ENCODE measurements around the gene EHBP1L1. TPM values are rescaled to one million over a fixed set of nuclear protein-coding genes. Genes with fewer than 3 reads are reported as not detected.

Gene EHBP1L1
- total RNA-seq, 1 experiment from 2014 or later = 105 TPM

GRCh38 chr11:65571420-65571819 lies 4.4 kb upstream of the EHBP1L1 start:
- H3K9ac ChIP-seq (ENCODE audit: low read length) = peak overlapping the region; percentile 98
- RAD21 ChIA-PET (ENCODE audit: low non-redundant PET in 1 of 2, low total read pairs in 2 of 2, uncharacterized antibody in 2 of 2, unreplicated experiment in 2 of 2) = interaction anchor here (0.6 to 3.3 kb wide), 3 partner anchors 12 to 50 kb away, joined by 4 to 32 read pairs (median 6); no protein-coding TSS in a partner anchor
- peak overlapping the region; percentile 78 for H3K4me2 ChIP-seq (ENCODE audit: low read length)
- H3K36me3 ChIP-seq (ENCODE audit: control insufficient read depth in 1 of 2, insufficient read depth in 2 of 2, low read length in 2 of 2) = no peaks in the 10 kb centered on the region; a peak in 1 of 4 replicates
- peak overlapping the region; percentile 97 to 100 for H3K4me3 ChIP-seq (replicated peaks in 1 of 2; ENCODE audit: low read depth in 1 of 2, low read length in 2 of 2)
- peaks cover 62% of the 10 kb centered on the region for H3K79me2 ChIP-seq (ENCODE audit: insufficient read depth, low read length)
- POLR2A ChIA-PET = interaction anchor here (3.9 kb wide), 1 partner anchor 31 kb away, joined by 15 read pairs; no protein-coding TSS in a partner anchor
- peak overlapping the region; percentile 94 for H3K27ac ChIP-seq (ENCODE audit: low read depth, low read length)
- peaks cover 37 to 64% of the 10 kb centered on the region in 2 experiments for H3K4me1 ChIP-seq (ENCODE audit: control insufficient read depth in 1 of 2, insufficient read depth in 2 of 2, low read length in 2 of 2)
- CTCF ChIA-PET = interaction anchor here (0.7 to 4.5 kb wide), 4 partner anchors 17 to 30 kb away, joined by 3 to 89 read pairs (median 10); no protein-coding TSS in a partner anchor
- ATAC-seq (no peak), DNase-seq (ENCODE audit: low read depth, low spot score) (no peak)
- no TSS peak for BruUV-seq (replicated peaks)
- TF ChIP-seq SRF (IDR thresholded peaks at IDR 0.05; ENCODE audit: low read depth) (no peak), REST (IDR thresholded peaks at IDR 0.05; ENCODE audit: low read depth) (no peak), ZBTB33 (IDR thresholded peaks at IDR 0.05; ENCODE audit: extremely low read depth, insufficient replicate concordance, low read length) (no peak), CBX3 (IDR thresholded peaks at IDR 0.05; ENCODE audit: low read depth) (no peak), ZNF274 (IDR thresholded peaks at IDR 0.05; ENCODE audit: low read depth, low read length) (no peak), FOSL1 (IDR thresholded peaks at IDR 0.05; ENCODE audit: low read depth) (no peak), ELF1 (IDR thresholded peaks at IDR 0.05; ENCODE audit: borderline replicate concordance, low read depth) (no peak), YY1 (IDR thresholded peaks at IDR 0.05; ENCODE audit: extremely low read depth, insufficient replicate concordance, low read depth, low read length) (no peak), TCF7L2 (IDR thresholded peaks at IDR 0.05; ENCODE audit: borderline replicate concordance, extremely low read depth, insufficient read depth, insufficient read length) (no peak), RAD21 (IDR thresholded peaks at IDR 0.05; ENCODE audit: low read depth) (no peak), SIN3A (IDR thresholded peaks at IDR 0.05; ENCODE audit: low read depth) (no peak), MAX (IDR thresholded peaks at IDR 0.05) (no peak), EZH2phosphoT487 (IDR thresholded peaks at IDR 0.05; ENCODE audit: borderline replicate concordance) (no peak), POLR2AphosphoS5 (IDR thresholded peaks at IDR 0.05; ENCODE audit: low read depth, low read length) (no peak), JUND (IDR thresholded peaks at IDR 0.05) (no peak), SP1 (IDR thresholded peaks at IDR 0.05; ENCODE audit: low read depth) (no peak), EZH2 (IDR thresholded peaks at IDR 0.05) (no peak)
- H2AFZ ChIP-seq (ENCODE audit: low read depth, low read length, poor library complexity, severe bottlenecking) = no peak overlapping the region
- no peaks in the 10 kb centered on the region for H3K9me2 ChIP-seq (ENCODE audit: insufficient read depth)
- H4K20me1 ChIP-seq (ENCODE audit: insufficient read depth) = no peaks in the 10 kb centered on the region
- intact Hi-C loops (cut with micrococcal nuclease) = loop anchor here (5.0 kb wide), 1 partner anchor 189 kb away; the partner anchor contains the start of gene SLC25A45
- no peaks in the 10 kb centered on the region for H3K9me3 ChIP-seq (ENCODE audit: control insufficient read depth in 1 of 2, insufficient read depth in 1 of 2, low read depth in 1 of 2, low read length in 2 of 2)
- H3K27me3 ChIP-seq (ENCODE audit: insufficient read depth, low read length) = no peaks in the 10 kb centered on the region
